ENCODE measurements around the gene GLB1L3.
"Not testable (repeated sequence)": the region's sequence is repeated elsewhere in the genome, so short reads cannot be mapped to it uniquely, and the experiment has no call there.

GLB1L3 gene

DNA sequence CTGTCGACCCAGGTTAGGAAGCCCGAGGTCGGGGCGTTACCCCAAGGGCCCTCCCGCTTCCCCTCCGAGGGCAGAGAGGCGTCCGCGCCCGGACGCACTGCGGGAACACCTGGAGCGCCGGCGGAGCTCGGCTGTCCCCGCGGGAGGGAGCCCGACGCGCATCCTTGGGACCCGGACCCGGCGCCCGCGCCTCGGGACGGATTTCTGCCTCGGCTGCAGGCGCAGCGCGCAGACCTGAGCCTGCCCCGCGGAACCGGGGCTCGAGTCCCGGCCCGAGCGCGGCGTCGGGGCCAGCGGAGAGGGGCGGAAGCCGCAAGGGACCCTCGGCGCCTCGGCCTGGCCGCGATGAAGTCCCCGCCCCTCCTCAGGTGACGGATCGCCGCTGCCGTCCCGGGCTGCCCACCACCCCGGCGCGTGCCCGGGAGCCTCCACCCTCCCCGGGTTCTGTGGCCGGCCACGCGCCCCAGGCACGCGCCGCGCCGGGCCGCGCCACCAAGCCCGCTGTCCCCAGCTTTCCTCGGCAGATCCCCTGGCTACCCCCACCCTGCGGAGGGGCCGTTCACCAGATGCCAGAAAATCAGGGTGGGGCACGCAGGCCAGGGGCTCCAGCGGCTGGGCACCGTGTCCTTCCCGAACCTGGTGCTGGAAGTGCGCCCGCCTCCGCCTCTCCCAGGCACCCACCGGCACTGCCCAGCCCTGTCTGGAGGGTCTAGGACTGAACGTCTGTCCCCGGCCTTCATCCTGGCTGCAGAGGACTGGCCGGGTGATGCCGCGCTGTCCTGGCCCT is 410 bp downstream of the GLB1L3 start:
- no peak for DNase-seq

DNA sequence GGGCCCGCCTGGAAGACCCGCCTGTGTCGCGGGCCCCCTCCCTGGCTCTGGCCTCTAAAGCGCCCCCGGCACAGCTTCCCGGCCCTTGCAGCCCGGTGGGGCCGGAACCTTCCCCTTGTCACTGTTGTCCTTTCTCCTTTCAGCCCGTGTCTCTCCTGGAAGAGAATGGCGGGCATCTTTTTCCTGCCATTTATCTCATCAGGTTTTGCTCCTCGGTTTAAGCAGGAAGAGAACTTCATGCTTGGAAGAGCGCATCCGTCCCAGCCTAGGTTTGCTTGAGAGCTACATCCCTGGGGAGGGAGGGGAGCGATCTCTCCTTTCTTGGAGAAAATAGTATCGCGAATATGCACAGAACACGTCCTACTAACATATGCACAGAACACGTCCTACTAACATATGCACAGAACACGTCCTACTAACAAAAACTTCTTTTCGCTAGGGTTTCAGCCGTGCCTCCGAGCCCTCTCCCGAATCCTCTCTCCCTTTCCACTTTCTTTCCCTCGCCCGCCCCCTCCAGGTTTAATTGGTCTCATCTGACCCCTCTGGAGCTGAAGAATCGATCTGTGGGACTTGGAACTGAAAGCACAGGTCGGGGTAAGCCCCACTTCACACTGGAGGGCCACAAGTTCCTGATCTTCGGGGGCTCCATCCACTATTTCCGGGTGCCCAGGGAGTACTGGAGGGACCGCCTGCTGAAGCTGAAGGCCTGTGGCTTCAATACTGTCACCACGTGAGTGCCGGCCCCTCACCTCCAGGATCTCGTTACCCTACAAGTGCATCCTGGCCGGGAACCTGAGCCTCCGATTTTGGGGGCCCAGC is 1.2 kb downstream of the GLB1L3 start:
- no peak for DNase-seq

DNA sequence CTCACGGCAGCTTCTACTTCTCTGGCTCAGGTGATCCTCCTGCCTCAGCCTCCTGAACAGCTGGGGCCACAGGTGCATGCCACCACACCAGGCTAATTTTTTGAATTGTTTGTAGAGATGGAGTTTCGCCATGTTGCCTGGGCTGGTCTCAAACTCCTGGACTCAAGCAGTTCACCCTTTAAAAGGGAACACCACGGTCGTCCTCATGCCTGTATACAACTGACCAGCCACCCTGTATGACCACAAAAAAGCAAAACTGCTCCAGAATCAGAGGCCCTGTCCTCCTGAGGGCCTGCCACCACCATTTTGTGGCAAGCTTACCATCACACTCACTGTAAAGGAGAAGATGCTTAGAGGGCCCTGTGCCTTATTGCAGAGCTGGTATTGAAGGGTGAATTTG is 2.2 kb downstream of the GLB1L3 start:
- no peak for DNase-seq

DNA sequence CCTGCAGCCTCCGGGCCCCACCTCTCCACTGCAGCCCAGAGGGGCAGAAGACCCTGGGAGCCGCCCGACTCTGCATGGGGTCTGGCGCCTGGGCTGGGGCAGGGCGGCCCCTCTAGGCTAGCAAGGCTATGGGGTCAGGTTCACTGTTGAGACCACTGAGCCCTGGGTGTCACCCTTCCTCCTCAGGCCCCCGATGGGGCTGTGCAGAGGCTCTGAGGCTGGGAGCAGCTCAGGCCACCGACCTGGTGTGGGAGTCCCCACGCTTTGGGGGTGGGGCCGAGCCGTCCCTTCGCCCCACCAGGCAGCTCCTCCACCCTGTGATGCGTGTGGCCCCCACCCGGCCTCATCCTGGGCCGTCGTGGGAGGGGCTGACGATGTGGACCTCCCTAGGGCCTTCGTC is 5.5 kb downstream of the GLB1L3 start:
- not testable (repeated sequence) for DNase-seq

DNA sequence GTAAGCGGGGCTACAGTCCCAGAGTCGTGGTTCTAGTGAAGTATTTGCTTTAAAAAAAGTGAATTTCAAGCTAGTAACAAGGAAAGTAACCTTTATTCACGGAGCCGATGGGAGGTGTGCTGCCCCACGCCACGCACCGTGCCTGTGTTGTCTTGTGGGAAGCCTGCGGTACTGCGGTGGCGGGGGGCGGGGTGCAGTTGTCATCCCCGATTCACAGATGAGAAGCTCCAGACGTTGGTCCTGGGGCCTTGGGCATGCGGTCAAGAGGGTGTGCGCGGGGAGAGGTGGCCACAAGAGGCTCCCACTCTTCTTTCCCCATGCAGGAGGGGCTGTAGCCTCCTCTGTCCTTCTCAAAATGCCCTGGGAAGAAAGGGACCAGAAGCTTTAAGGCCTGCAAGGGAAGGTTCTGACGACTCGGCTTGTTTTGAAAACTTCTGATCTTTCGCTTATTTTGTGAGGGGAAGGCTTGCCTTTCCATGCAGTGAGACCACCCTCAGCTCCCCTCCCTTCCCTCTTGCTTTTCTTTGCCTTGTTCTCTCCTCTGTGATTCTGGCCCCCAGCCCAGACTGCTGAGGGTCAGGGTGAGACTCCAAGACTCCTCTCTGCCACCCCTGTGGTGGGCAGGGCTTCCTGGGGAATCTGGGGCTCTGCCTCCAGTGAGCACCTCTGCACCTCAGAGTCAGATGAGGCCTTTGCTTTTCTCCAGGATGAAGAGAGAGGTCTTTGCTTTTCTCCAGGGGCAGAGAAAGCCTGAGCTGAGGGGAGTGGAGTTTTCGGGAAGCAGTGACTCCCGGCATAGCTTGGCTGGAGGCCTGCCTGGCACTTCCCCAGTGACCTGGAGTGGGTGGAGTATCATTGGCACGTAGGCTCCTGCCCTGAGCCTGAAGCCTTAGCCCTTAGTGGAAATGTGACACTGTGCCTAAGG is 6.2 kb downstream of the GLB1L3 start:
- no peak for DNase-seq

DNA sequence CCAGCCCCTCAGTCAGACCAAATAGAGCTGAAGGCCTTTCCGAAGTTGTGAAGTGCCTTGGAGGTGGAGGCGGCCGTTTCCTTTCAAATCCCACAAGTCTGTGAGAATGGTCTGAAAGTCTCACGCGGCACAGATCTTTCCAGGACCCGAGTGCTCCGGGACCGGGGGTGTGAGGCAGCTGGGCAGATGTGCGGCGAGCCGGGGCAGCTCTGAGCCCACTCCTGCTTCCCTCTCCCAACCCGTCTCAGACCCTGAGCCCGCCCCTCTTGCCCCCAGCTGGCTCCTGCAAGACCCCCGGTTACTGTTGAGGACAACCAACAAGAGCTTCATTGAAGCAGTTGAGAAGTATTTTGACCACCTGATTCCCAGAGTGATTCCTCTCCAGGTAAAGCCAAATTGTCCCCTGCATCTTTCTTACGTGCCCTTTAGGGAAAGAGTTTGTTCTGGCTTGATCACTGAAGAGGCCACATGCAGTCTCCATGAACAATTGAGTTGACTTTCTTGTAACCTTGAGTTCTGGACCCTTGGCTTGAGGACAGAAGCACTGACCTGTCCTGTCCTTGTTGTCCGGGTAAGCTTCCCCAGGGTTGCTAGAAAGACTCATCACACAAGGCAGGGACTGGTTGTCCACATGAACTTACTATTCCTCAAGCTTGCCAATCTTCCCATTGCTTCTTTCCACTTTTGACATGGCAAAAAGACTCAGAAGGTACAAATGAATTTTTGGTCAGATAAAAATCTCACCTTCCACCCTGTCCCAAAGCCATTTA is 7.5 kb downstream of the GLB1L3 start:
- DNase-seq: no peak

- DNase-seq: not testable (repeated sequence)
Measured at GRCh38 chr11:134284349-134284748, 8.2 kb downstream of the GLB1L3 start.

- DNase-seq: no peak
Measured at GRCh38 chr11:134287561-134287960, 11.4 kb downstream of the GLB1L3 start.

DNA sequence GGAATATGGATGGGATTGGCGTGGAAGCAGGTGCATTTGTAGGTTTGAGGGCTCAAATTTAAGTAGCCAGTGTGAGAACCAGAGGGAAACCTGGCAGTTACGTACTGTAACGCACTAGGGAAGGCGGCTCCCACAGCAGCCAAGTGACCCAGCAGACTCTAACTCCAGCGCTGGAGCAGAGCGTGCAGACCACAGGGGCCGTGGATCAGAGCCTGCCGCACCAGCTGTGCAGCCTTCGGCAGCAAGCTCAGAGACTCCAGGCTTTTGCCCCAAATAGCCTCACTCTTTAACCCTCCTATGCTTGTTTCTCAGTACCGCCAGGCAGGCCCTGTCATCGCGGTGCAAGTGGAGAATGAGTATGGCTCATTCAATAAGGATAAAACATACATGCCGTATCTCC is 12.3 kb downstream of the GLB1L3 start:
- no peak for DNase-seq

DNA sequence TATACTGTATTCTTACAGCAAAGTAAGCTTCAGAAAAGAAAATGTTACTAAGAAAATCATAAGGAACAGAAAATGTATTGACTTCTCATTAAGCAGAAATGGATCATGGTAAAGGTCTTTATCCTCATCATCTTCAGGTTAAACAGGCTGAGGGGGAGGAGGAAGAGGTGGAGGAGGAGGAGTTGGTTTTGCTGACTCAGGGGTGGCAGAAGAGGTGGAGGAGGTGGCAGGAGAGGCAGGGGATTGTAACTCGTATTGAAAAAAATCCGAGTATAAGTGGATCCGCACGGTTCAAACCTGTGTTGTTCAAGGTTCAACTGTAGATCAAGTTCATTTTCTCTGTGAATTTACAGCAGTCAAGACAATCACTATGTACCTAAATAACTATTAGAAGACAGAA is 13.0 kb downstream of the GLB1L3 start:
- DNase-seq: no peak

- DNase-seq: peak; percentile 39
Measured at GRCh38 chr11:134289789-134290188, 13.6 kb downstream of the GLB1L3 start.

DNA sequence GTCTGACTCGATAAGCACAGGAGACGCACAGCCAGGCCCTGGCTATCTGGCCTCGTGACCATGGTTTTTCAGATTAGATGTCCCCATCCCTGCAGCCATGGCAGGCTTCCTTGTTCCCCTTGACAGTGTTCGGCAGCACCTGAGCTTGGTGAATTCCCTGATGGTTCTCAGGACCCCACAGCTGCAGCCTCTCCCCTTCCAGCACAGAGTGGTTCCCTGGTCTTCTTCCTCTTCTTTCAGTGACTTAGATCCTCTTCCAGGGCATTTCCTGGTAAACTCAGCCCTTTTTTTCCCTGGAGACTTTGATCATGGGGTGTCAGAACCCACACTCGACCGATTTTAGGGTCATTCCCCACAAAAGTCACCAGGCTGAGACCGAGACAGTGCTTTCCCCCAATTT is 14.5 kb downstream of the GLB1L3 start:
- no peak for DNase-seq

DNA sequence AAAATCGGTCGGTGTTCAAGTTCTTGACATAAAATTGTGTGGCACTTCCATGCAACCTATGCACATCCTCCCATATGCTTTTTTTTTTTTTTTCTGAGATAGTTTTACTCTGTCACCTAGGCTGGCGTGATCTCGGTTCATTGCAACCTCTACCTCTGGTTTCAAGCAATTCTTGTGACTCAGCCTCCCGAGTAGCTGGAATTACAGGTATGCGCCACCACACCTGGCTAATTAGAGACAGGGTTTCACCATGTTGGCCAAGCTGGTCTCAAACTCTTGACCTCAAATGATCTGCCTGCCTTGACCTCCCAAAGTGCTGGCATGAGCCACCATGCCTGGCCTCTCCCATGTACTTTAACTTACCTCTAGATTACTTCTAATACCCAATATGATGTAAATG is 15.0 kb downstream of the GLB1L3 start:
- no peak for DNase-seq

DNA sequence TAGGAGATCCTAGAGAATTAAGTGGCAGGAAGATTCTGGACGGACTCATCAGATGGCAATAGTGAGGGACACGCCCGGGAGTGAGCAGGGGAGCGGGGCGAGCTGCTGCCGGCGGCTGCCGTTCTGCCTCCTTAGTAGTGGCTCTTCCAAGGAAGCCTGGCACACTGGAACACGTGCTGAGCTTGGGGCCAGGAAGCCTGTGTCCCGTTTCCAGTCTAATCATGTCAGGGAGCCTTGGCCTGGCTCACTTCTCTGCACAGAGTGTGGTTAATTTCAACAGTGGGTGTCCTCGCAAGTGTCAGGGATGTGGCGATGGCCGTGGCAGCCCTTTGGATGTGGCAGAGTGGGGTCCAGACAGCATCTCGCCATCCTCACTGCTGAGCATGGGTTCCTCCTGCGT is 16.5 kb downstream of the GLB1L3 start:
- DNase-seq: no peak

DNA sequence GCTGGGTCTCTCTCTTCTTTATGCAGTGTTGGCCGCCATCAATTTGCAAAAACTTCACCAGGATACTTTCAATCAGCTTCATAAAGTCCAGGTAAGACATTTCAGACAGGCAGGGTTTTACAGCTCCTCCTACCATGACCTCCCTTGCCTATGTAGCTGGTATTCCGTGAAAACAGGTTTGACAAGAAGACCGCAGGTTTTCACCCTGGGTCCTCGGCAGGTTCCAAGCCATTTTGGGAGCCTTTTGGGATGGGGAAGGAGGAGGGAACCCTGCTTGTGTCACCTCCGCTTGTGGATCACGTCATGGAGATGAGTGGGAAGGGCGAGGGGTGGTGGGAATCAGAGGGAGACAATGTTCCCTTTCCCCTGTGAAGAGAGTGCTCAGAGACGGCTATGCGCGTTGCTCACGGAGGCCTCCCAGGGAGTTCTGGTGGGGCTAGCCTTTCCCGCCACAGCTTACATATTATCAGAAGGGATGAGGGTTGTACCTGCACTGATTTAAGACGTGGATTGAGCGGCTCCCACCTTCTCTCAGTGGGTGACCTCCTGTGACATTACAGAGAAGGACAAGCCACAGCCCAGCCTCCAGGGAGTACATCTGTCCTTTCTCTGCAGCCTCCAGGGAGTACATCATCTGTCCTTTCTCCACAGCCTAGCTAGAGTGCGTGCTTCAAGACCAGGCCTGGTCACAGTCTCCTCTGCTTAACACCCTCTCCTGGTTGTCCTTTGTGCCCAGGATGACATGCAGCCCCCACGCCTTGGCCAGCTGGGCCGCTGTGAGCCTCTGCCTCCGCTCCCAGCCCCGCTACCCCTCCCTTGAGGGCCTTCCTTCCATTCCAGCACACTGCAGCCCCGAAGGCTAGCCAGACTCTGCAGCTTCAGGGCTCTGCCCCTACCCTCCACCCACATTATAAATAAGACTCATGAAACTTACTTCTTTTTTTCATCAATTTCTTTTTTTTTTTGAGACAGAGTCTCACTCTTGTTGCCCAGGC is 17.2 kb downstream of the GLB1L3 start:
- no peak for DNase-seq

GRCh38 chr11:134294664-134295063 is 18.5 kb downstream of the GLB1L3 start:
- no peak for DNase-seq

DNA sequence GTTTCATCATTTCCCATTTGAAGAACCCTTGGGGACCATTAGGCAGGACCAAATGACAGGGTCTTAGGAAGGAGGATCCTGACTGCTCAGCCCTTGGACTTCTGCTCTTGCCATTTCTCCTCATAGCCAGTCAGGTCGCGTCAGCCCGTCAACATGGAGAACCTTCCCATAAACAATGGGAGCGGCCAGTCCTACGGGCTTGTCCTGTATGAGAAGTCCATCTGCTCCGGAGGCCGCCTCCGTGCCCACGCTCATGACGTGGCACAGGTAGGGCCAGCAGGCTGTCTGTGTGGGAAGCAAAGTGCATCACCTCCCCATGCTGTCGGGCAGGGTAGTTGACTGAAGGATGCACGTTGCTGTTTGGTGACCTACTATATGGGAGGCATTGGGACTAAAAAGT is 36.0 kb downstream of the GLB1L3 start:
- DNase-seq: no peak

DNA sequence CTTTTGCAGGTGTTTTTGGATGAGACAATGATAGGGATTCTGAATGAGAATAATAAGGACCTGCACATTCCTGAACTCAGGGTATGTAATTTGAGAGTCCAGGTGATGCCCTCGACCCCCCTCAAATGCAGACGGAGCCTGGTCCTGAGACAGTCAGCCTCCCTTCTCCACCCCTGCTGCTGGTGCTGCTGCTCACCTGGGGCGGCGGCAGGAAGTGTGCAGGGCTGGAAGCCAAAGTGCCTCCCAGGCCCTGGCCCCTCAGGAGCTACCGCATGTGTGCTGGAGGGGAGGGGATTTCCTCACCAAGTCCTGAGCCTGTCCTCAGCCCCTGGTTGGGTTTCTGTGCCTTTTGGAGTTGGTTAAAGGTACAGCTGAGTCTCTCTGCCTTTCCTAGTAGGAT is 36.6 kb downstream of the GLB1L3 start:
- DNase-seq: no peak

DNA sequence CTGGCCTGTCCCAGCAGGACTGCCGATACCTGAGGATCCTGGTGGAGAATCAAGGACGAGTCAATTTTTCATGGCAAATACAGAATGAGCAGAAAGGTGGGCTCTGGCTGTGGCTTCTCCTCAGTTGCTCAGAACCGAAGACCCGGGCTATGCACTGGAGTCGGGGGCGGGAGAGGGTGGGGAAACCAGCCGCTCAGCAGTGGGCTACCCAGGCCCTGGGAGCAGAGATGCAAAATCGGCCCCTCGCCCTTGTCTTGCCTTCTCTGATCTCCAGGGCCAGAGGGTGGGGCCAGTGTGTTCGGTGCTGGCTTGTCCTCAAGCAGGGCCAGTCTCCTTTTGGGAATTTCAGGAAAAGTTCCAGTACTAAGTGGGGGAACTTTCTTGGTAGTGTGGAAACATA is 37.2 kb downstream of the GLB1L3 start:
- DNase-seq: no peak

DNA sequence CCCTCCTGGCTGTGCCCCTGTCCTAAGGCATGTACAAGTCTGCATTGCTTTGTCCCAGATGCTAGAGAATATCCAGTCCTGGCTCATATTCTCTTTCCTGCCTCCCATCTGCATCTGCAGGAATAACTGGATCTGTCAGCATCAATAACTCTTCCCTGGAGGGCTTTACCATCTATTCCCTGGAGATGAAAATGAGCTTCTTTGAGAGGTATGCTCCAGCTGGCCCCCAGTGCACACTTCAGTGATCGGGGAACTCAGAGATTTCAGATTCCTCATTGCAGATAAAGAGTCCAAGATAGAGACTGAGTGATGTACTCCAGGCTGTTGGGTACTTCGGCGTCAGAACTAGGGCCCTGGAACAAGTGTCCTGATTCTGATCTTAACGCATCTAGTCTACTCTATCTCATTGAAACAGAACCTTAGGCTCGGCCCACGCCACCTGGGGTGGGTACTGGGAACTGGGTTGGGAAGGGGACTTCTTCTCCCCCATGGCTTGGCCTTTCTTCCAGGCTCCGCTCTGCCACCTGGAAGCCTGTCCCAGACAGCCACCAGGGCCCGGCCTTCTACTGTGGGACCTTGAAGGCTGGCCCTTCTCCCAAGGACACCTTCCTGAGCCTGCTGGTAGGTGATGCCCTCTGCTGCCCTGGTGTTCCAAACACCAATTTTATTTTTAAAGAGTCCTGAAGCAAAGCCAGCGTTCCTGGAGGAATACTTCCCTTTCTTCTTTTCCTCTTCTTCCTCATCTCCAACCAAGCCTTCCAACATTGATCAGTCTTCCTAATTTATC is 37.8 kb downstream of the GLB1L3 start:
- no peak for DNase-seq
